ENCODE data around the gene EPB41. TPM values are rescaled to one million over a fixed set of nuclear protein-coding genes. Genes with fewer than 3 reads are reported as not detected.
A peak's percentile ranks its signal among the peaks of the same experiment; 100 is the strongest.

EPB41 gene
- total and polyA plus RNA-seq, 2 of the 8 experiments (the other 6 are each of a cell fraction or from before 2014, with no cell fraction given) = 36.7 to 109 TPM

- peak overlapping the region; percentile 55; the same call in 1 of the 2 replicates for H3K18ac ChIP-seq (ENCODE audit: extremely low read depth, low read length)
- H2AK5ac ChIP-seq (ENCODE audit: low read depth, low read length) = no peak overlapping the region; the same call in 1 of the 2 replicates
- H3K27ac ChIP-seq (ENCODE audit: low read depth, low read length) = no peak overlapping the region
- peak overlapping the region; percentile 65; the same call in 1 of the 2 replicates for H2AFZ ChIP-seq (ENCODE audit: low read length)
- DNase-seq (ENCODE audit: low read depth in 1 of 2, low spot score in 2 of 2) (no peak), FAIRE-seq (no peak)
- H4K8ac ChIP-seq (ENCODE audit: extremely low read depth, insufficient read depth, low read length) = no peak overlapping the region
- peak overlapping the region; percentile 41 for H3K4ac ChIP-seq (replicated peaks; ENCODE audit: insufficient read length, low read depth, low read length)
- no peak overlapping the region for H3K14ac ChIP-seq (ENCODE audit: insufficient read length)
- no peak overlapping the region for H3K56ac ChIP-seq (replicated peaks; ENCODE audit: insufficient read length, low read depth, low read length)
- peak overlapping the region; percentile 90 for H2BK20ac ChIP-seq (ENCODE audit: low read length)
- H3K79me2 ChIP-seq (ENCODE audit: control insufficient read depth in 1 of 2, insufficient read depth in 2 of 2, low read length in 2 of 2) = no peaks in the 10 kb centered on the region
- no peak overlapping the region for H4K5ac ChIP-seq (ENCODE audit: insufficient read length, low read depth, low read length)
- H4K91ac ChIP-seq (replicated peaks; ENCODE audit: insufficient read length, low read length) = peak overlapping the region; percentile 38
- peaks cover 18 to 27% (median 22%) of the 10 kb centered on the region in 4 experiments for H3K4me1 ChIP-seq (replicated peaks in 1 of 4; ENCODE audit: control insufficient read depth in 3 of 4, insufficient read depth in 4 of 4, low read length in 3 of 4)
- H3K9me3 ChIP-seq (ENCODE audit: insufficient read depth in 2 of 2, low read depth in 1 of 2, low read length in 1 of 2) = no peaks in the 10 kb centered on the region
- H3K36me3 ChIP-seq (ENCODE audit: control insufficient read depth in 2 of 4, insufficient read depth in 4 of 4, low read length in 3 of 4) = no peaks in the 10 kb centered on the region
- H2BK12ac ChIP-seq (ENCODE audit: low read depth, low read length) = peak overlapping the region; percentile 78; the same call in 1 of the 2 replicates
- H4K20me1 ChIP-seq (replicated peaks in 1 of 2; ENCODE audit: control insufficient read depth in 1 of 2, insufficient read depth in 2 of 2, low read length in 2 of 2) = no peaks in the 10 kb centered on the region
- ChIA-PET CTCF (ENCODE audit: partially characterized antibody) (interaction anchor here (1.1 to 10.9 kb wide), 14 partner anchors 10 to 317 kb away, joined by 3 to 207 read pairs (median 6); no protein-coding TSS in a partner anchor), POLR2A (ENCODE audit: partially characterized antibody) (interaction anchor here (0.9 to 1.4 kb wide), 2 partner anchors 236 to 239 kb away, joined by 4 to 7 read pairs; no protein-coding TSS in a partner anchor)
- peaks cover 0 to 8% (median 1%) of the 10 kb centered on the region in 4 experiments; a peak in 4 of 7 replicates for H3K27me3 ChIP-seq (replicated peaks in 1 of 4; ENCODE audit: control insufficient read depth in 3 of 4, extremely low read depth in 1 of 4, insufficient read depth in 3 of 4, low read length in 3 of 4)
- peaks cover 16% of the 10 kb centered on the region; the same call in 1 of the 2 replicates for H3K23me2 ChIP-seq (ENCODE audit: low read depth, low read length)
- H3K4me3 ChIP-seq (ENCODE audit: extremely low read depth in 1 of 4, insufficient read depth in 2 of 4, low read depth in 3 of 4, low read length in 4 of 4) = no peak overlapping the region; a peak in 1 of 8 replicates
- H2BK120ac ChIP-seq (replicated peaks; ENCODE audit: low read depth, low read length) = no peak overlapping the region
- no peak overlapping the region for H3K23ac ChIP-seq (ENCODE audit: insufficient read length)
- peak overlapping the region; percentile 21 to 84; a peak in 2 of 4 replicates for H3K4me2 ChIP-seq (ENCODE audit: insufficient read depth in 1 of 2, low read depth in 2 of 2, low read length in 2 of 2)
- H3K79me1 ChIP-seq (ENCODE audit: low read depth, low read length) = no peaks in the 10 kb centered on the region
- H2BK5ac ChIP-seq (ENCODE audit: low read depth, low read length) = peak overlapping the region; percentile 11; the same call in 1 of the 2 replicates
- no peak overlapping the region; the same call in 1 of the 2 replicates for H2BK15ac ChIP-seq (ENCODE audit: low read length)
- no peak overlapping the region for H3K9ac ChIP-seq (replicated peaks in 1 of 4; ENCODE audit: extremely low read depth in 1 of 4, low read depth in 3 of 4, low read length in 3 of 4)
- 91% methylated on average over 1 of the region's 1 CpG; no CpG with 5 or more reads in 1 of the 2 experiments for WGBS, 2 experiments (ENCODE audit: extremely low coverage in 1 of 2, insufficient coverage in 1 of 2, insufficient read length in 1 of 2, insufficient replicate concordance in 2 of 2, low coverage in 1 of 2, low lambda C conversion rate in 2 of 2, missing lambda C conversion rate in 1 of 2)
- no peak for TF ChIP-seq MAFK (IDR thresholded peaks at IDR 0.05; ENCODE audit: low read depth, low read length)
- TF ChIP-seq CBX5 (IDR thresholded peaks at IDR 0.05; ENCODE audit: low read depth, low read length) = no peak
- TF ChIP-seq TEAD4 (IDR thresholded peaks at IDR 0.05; ENCODE audit: low read depth, low read length) = no peak
- no peak for TF ChIP-seq EGR1 (IDR thresholded peaks at IDR 0.05; ENCODE audit: borderline replicate concordance, low read depth, low read length)
- no peak for TF ChIP-seq RXRA (IDR thresholded peaks at IDR 0.05; ENCODE audit: insufficient read depth, low read depth, low read length)
- no peak for TF ChIP-seq TAF7 (optimal IDR thresholded peaks at IDR 0.05; ENCODE audit: borderline replicate concordance, low read depth, low read length)
- TF ChIP-seq POU5F1 (IDR thresholded peaks at IDR 0.05; ENCODE audit: low read depth, low read length) = no peak
- no peak for TF ChIP-seq JUN (IDR thresholded peaks at IDR 0.05; ENCODE audit: low read depth, low read length)
- no peak for TF ChIP-seq RAD21 (IDR thresholded peaks at IDR 0.05 in 1 of 2, conservative IDR thresholded peaks at IDR 0.05 in 1 of 2; ENCODE audit: low read depth in 2 of 2, low read length in 2 of 2)
- no peak for TF ChIP-seq ZNF274 (IDR thresholded peaks at IDR 0.05; ENCODE audit: borderline replicate concordance, extremely low read depth, low read length)
- no peak for TF ChIP-seq TBP (IDR thresholded peaks at IDR 0.05; ENCODE audit: low read depth, low read length)
- no peak for TF ChIP-seq SUZ12 (IDR thresholded peaks at IDR 0.05; ENCODE audit: low read length)
- TF ChIP-seq POLR2A (IDR thresholded peaks at IDR 0.05; ENCODE audit: control extremely low read depth in 1 of 2, low read depth in 2 of 2, low read length in 2 of 2) = no peak
- TF ChIP-seq CEBPB (IDR thresholded peaks at IDR 0.05; ENCODE audit: low read depth, low read length) = no peak
These were observed 31.1 kb upstream of the EPB41 start for GRCh38 chr1:28883242-28883616.
